GM19193 (cell line): ENCODE measurements around the gene GLRX.

Source experiments
- POLR2A ChIP-seq: IDR thresholded peaks from 4 replicates; pipeline ENCODE4 v1.6.1; 2011; ENCODE audit not compliant: insufficient read depth, insufficient read length; ENCODE audit errors: extremely low read depth

The GLRX gene

DNA sequence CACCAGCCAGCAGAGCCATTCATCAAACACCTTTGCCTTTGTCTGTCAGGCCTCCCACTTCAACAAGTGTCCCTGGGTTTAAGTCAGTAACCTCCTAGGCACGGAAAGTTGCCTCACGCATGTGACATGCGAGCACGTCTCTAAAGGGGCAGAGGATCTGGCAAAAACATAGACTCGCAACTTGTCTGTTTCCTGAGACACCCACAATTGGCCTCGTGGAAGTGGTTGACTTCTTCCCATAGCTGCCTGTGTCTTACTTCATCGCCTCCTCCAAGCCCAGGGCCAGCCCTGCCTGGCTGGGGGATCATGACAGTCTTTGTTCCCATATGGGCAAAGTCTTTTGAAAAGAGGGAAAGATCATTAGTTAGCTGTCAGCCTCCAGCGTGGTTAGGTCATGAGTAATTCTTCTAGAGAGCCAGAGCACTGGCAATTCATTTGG lies 35.5 kb upstream of the GLRX start:
- TF ChIP-seq POLR2A: no peak

GRCh38 chr5:95857185-95857945 lies 34.8 kb upstream of the GLRX start:
- TF ChIP-seq POLR2A: no peak

DNA sequence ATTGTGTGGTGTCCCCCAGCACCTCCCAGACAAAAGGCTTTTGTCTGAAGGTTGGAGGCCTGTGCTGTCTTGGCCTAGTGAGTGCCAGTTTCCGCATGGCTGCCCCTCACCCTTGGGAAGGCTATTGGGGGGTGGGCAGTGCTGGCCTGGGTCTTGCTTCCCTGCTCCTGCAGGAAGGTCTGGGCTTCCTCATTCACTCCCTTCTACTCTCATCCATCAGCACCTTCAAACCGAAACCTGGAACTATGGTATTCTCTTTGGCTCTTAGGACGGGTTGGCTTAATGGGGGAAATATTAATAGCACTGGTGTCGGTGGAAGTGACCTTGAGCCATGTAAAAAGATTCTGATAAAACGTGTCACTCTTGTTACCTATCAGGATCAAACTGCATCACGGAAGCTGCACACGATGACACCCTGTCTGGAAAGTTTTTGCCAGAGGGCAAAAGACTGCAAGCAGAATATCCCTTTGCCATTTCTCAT lies 34.0 kb upstream of the GLRX start:
- no peak for TF ChIP-seq POLR2A

DNA sequence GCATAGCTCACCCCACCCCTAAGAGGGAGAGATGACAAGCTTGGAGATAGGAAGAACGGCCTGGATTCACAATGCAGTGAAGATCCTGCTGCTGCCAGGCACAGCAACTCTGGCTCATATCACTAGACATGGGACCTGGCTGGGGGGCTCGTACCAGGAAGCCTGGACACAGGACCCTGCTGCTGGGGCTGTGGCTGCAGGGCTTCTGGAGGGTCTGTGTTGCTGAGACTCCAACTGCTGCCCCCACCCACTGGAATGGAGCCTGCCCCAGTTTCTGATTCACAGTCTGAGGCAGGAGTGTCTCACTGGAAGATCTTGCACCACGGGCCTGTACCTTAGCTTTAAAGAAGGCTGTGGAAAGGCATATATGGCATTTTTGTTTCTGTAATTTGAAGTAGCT lies 31.0 kb upstream of the GLRX start:
- no peak for TF ChIP-seq POLR2A

GRCh38 chr5:95852567-95852966 lies 30.0 kb upstream of the GLRX start:
- TF ChIP-seq POLR2A: no peak

- TF ChIP-seq POLR2A: no peak
Measured at GRCh38 chr5:95850391-95850894, 27.9 kb upstream of the GLRX start.

- no peak for TF ChIP-seq POLR2A
Measured at GRCh38 chr5:95848701-95849100, 26.2 kb upstream of the GLRX start.

DNA sequence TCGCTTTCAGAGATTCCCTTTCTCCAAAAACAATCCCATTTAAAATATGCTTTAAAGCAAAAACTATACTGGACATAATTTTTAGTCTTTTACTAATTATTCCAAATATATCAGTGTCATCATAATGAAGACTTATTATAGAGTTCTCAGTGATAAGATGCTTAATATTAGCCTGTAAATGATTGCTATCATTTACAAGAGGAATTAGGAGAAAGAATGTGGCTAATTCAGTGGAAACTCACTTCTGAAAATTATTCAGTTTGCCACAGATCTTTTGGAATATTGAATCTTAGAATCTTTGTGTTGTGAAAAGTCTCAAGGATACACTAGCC lies 24.7 kb upstream of the GLRX start:
- TF ChIP-seq POLR2A: no peak

- TF ChIP-seq POLR2A: no peak
Measured at GRCh38 chr5:95846554-95847260, 24.2 kb upstream of the GLRX start.

DNA sequence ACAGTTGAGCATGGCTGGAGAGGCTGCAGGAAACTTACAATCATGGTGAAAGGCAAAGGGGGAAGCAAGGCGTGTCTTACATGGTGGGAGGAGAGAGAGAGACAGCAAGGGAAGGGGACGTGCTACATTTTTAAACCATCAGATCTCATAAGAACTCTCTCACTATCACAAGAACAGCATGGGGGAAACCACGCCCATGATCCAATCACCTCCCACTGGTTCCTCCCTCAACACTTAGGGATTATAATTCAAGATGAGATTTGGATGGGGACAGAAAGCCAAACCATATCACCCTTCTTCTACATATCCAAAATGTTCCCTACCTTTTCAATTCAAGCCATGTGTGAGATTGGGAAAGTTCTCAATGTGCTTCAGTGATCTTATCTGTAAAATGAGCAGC lies 22.9 kb upstream of the GLRX start:
- TF ChIP-seq POLR2A: no peak

GRCh38 chr5:95843733-95844223 lies 21.3 kb upstream of the GLRX start:
- TF ChIP-seq POLR2A: no peak

DNA sequence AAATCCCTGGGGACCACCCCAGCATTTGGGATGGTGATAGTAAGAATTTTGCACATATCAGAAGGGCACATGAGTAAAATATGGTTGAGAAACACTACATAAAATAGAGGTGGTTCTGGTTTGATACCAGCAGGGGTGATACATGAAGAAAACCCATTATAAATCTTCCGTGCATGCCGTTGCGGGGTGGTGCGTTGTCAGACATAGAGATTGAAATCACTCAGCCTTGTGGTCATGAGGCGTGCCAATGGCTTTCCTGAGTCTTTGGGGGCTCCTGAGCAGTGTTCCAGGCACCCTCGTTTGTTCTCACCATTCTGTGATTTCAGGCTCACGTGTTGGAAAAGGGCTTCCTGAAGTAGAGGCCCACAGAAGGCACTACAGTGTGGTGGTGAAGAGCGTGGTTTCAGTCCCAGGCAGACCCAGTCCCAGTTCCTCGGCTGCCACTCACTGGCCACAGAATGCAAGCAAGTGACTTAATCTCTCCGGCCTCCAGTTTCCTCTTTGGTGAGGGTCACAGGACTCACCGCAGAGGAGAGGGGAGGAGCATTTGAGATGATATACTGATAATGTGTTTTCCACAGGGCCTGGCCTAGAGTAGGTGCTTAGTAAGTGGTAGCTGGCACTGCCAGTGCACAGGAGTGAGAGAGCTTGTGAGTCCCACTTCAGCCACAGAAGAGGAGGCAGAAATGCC lies 20.5 kb upstream of the GLRX start:
- TF ChIP-seq POLR2A: no peak

DNA sequence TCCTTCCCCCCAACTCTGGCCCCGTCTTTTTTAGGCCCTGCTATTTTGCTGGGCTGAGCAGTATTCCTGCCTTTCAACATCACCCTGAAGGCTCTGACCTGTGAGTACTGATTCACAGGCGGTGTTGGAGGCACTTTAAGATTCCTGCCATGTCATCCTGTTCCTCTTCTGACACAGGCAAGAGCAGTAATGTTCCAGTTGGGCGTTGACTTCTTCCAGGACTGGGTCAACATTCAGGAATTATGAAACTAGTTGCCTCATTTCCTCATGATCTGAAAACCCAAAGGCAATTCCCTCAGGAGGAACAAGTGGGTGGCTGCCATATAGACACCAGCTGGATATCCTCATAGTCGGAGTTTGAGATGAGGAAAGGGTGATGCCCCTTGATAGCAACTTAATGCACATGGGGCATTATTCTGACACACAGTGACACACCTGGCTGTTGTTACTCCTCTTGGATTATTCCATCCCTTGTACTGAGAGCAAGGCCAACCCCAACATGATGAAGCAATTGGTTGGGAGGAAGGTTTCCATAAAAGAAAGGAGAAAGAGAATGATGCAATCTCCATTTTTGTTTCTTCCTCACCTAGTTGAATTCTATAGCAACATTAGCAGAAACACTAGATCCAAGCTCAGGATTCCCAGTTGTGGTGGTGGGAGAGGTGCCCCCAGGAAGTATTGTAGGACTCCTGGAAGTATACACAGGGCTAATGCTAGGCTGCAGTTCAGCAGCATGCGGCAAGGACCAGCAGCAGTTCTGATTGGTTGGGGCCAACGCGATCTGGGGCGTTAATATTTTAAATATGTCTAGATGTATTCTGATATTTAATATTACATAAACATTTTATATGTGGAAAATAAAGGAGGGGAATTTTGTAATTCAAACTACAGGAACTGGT lies 19.6 kb upstream of the GLRX start:
- no peak for TF ChIP-seq POLR2A

- TF ChIP-seq POLR2A: no peak
Measured at GRCh38 chr5:95840956-95841705, 18.6 kb upstream of the GLRX start.

GRCh38 chr5:95839658-95840057 lies 17.1 kb upstream of the GLRX start:
- TF ChIP-seq POLR2A: no peak
